GM19324 (cell line): ENCODE measurements around the gene ESCO1.

Experiments used
- ATAC-seq: cut with Tn5 transposase; IDR thresholded peaks from one replicate; pipeline ENCODE4 v1.9.1; 2021; ENCODE audit warnings: mild to moderate bottlenecking, moderate library complexity; ENCODE audit not compliant: unreplicated experiment, low FRiP score

The ESCO1 gene

GRCh38 chr18:21489919-21490495, 110.5 kb downstream of the ESCO1 start:
- no peak for ATAC-seq

GRCh38 chr18:21489119-21489750, 111.3 kb downstream of the ESCO1 start:
- no peak for ATAC-seq

- no peak for ATAC-seq
These were observed 113.5 kb downstream of the ESCO1 start for GRCh38 chr18:21486905-21487437.

- ATAC-seq: no peak
These were observed 115.5 kb downstream of the ESCO1 start for GRCh38 chr18:21484851-21485636.

- ATAC-seq: no peak
These were observed 117.5 kb downstream of the ESCO1 start for GRCh38 chr18:21483051-21483450.

GRCh38 chr18:21481739-21482138, 118.8 kb downstream of the ESCO1 start:
- no peak for ATAC-seq

- no peak for ATAC-seq
These were observed 120.8 kb downstream of the ESCO1 start for GRCh38 chr18:21479721-21480120.
